ENCODE data around the gene NRDE2.

Gene NRDE2

DNA sequence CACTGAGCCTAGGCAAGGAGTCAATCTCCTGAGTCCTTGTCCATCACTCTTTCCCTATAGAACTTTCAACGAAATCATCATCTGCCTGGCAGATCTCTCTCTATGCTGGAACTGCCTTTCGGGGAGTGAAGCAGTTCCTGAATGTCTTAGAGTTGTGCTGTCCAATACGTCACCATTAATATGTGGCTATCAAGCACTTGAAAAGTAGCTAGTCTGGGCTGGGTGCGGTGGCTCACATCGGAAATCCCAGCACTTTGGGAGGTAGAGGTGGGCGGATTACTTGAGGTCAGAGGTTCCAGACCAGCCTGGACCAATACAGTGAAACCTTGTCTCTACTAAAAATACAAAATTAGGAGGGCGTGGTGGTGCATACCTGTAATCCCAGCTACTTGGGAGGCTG, 35.1 kb downstream of the NRDE2 start:
- no peak for DNase-seq (ENCODE audit: low read depth in 3 of 3, low spot score in 1 of 3)

DNA sequence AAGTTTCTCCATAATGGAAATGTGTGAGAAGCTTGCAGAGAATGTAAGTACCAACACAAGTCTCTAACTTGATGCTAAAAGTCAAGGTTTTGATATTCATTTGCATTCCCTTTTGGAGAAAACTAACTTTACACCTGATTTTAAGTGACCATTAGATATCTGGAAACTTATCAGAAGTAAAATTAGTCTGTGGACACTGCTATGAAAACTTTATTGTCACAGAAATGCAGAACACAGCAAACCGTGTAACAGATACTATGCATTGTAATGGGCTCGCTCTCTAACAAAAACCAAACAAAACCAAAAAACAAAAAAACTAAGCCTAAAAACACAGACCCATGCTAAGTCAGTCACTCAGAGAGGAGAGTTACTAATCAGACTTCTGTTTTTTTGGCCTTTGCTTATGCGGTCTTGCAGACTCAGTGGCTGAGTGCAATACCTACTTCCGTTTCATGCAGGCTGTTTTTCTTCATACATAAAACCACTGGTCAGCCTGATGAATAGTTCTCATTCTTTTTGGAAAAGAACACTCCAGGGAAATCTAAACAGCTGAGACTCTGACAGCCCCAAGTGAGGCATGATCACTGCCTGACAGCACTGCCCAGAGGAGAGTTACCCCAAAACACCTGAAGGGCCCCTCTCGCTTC, 35.7 kb downstream of the NRDE2 start:
- no peak for DNase-seq (ENCODE audit: low read depth in 3 of 3, low spot score in 1 of 3)

- DNase-seq (ENCODE audit: low read depth in 3 of 3, low spot score in 1 of 3), result no peak
Observed at GRCh38 chr14:90294872-90295271, 36.9 kb downstream of the NRDE2 start.

DNA sequence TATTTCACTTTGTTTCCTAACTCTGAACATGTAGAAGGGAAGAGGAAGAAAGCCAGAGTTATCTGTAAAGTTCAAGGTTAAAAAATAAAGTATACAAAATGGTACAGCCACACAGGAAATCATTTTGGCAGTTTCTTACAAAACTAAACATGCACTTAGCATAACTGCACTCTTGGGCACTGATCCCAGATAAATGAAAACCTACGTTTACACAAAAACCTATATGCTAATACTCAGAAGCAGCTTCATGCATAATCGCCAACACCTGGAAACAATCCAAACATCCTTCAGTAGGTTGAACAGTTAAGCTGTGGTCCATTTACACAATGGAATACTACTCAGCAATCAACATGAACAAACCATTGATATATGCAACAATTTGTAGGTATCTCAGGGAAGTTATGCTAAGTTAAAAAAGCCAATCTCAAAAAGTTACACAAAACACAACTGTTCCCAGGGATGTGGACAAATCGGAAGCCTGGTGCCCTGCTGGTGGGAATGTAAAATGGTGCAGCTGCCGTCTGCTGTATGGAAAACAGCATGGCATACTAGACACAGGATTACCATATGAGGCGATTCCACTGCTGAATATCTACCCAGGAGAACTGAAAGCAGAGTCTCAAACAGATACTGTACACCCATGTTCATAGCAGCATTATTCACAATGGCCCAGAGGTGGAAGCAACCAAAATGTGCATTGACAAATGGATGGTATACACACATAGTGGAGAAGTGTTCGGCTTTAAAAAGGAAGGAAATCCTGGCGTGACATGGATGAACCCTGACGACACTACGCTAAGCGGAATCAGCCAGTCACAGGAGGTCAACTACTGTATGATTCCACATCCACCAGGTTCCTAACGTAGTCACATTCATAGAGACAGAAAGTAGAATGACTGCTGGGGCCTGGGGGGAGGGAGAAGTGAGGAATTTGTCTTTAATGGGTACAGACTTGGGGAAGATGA, 37.7 kb downstream of the NRDE2 start:
- DNase-seq (ENCODE audit: low read depth in 3 of 3, low spot score in 1 of 3), result no peak

- no peak for DNase-seq (ENCODE audit: low read depth in 3 of 3, low spot score in 1 of 3)
Observed at GRCh38 chr14:90291699-90292098, 40.0 kb downstream of the NRDE2 start.

GRCh38 chr14:90290337-90291011, 41.3 kb downstream of the NRDE2 start:
- no peak for DNase-seq (ENCODE audit: low read depth in 3 of 3, low spot score in 1 of 3)

DNA sequence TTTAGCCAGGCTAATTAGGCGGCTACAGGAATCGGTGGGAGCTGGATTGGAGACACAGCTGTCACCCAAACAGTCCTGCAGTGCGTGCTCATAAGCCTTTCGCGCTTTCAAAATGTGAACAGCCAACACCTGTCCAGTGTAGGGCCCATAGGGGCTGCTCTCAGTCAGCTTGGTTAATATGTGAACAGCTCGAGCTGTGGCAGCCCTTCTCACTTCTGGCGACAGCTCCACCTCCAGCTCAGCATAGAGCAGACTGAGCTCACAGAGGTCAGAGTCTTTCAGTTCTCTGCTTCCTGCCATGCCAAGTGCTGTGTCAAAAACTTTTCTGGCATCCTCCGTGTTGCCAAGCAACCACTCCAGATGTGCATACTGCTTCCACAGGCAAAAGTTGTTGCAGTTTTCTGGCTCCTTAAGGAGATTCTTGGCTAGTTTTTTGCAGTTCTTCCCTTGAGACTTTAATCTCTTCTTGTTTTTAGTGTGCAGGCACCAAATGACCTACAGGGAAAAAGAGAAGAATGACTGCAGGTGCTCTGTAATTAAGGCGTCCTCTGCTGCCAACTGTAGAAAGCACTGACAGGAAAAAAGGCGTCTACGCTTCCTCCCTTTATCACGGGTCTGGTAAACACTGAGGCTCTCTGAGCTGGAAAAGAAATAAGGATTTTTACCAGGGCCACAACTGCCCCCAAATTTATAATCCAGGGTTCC, 42.9 kb downstream of the NRDE2 start:
- no peak for DNase-seq (ENCODE audit: low read depth in 3 of 3, low spot score in 1 of 3)

GRCh38 chr14:90287791-90288190, 44.0 kb downstream of the NRDE2 start:
- no peak for DNase-seq (ENCODE audit: low read depth in 3 of 3, low spot score in 1 of 3)

DNA sequence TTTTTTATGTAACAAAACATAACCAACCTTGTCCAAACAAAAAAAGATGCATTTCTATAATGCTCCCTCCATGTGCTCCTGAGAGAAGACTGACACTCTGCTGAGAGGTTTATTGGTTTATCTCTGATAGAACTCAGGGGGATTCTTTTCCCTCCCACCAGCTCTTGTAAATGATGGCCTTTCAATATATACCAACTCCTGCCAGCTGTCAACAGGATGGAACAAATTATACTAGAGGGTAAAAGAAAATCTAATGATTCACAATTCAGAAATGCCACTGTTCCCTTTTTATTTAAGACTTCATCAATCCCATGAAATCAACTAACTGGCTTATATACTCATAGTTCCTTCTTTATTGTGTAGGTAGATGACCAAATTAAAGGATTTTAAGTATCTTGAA, 50.0 kb downstream of the NRDE2 start:
- no peak for DNase-seq (ENCODE audit: low read depth in 3 of 3, low spot score in 1 of 3)

GRCh38 chr14:90281261-90281660, 50.5 kb downstream of the NRDE2 start:
- DNase-seq (ENCODE audit: low read depth in 3 of 3, low spot score in 1 of 3), result no peak

GRCh38 chr14:90280096-90280495, 51.6 kb downstream of the NRDE2 start:
- no peak for DNase-seq (ENCODE audit: low read depth in 3 of 3, low spot score in 1 of 3)

DNA sequence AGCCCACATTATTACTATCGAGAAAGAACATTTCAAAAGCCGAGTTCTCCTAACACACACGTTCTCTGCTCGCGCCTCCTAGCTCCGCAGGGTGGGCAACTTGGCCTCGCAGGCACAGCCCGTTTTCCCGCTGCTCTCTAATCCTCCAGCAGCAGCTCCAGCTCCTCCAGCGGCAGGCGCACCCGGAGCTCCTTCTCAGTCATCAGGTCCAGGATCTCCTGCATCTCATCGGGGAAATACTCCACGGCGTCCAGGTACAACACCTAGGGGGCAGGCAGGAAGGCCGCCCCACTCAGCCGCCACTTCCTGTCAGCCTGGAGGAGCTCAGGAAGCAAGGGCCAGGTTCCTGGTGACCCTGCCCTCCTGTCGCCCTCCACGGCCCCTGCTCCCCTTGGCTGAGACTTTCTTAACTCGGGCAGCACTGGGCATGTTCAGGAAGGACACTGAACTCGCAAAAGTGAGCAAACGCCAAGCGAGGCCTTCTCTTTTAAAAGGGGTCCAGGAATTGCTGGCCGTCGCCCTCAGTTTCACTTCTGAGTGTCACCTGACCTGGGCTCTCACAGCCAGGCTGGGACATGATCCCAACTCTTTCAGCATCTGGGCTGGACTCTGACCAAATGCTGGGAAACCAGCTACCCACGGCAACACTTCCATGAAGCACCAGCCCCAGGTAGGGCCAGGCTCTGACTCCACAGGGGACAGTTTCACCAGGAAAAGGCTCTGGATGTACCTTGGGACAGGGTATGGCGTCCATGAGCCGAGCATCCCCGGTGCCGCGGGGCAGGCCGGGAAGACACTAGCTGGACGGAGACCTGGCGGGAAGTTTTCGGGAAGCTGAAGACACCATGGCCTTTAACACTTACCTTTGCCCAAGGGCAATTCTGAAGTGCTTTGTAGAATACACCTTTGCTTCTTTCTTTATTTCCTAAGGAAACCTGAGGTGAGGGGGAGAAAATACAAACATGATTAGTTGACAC, 53.3 kb downstream of the NRDE2 start:
- DNase-seq (ENCODE audit: low read depth in 3 of 3, low spot score in 1 of 3), result no peak

DNA sequence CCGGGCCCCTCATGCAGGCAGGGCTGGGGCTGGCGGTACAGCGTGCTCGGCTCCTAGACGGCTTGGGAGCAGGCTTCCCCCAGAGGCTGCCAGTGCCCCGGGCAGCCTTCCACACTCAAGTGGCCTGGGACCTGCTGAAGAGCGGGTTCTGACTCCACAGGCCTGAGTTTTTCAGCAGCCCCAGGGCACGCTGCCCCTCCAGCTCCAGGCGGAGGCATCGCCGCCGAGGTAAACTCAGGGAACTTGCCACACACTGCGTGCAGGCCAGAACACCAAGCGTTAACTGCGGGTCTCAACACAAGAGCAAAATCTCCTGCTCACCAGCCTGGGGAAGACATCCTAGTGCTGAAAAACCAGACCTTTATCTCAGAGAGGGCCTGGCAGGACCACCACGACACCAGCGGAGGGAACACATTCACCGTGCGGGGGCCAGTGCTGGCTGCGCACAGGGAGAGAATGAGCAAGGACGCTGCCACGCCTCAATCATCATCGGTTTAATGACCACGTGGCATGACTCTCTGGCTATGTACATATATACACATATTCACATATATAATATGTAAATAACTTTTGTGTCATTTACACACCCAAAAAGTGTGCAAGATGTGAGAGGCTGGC, 54.1 kb downstream of the NRDE2 start:
- no peak for DNase-seq (ENCODE audit: low read depth in 3 of 3, low spot score in 1 of 3)

DNA sequence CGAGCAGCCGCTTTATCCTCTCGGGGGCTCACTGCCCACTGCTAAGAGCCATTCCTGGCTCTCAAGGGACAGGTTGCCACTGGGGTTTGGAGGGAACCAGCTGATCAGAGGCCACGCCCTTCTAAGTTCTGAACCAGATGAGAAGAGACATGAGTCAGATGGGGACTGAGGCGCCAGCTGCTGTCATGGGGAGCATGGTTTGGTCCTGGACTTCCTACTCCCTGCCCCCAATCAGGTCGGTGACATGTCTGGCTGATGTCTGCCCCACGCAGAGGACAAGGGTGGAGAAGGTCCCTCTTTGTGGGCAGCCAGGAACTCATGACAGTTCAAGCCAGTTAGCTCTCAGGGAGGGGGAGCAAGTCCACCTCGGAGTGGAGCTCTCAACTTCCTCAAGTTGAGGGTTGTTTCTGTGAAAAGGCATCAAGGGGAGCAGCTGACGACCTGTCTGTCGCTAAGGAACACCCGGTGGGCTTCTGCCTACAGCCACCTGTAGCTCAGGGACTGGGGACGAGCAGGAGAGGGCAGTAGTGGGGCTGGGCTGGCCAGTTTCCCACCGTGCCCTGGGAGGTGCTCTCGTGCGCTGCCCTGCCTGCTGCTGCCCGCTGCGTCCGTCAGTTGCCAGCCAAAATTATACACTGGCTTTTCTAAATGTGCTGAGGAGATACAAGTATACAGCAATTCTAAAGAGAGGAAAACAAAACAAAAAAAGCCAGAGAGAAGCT, 54.9 kb downstream of the NRDE2 start:
- DNase-seq (ENCODE audit: low read depth in 3 of 3, low spot score in 1 of 3), result no peak

- no peak for DNase-seq (ENCODE audit: low read depth in 3 of 3, low spot score in 1 of 3)
Observed at GRCh38 chr14:90275820-90276219, 55.9 kb downstream of the NRDE2 start.

- no peak for DNase-seq (ENCODE audit: low read depth in 3 of 3, low spot score in 1 of 3)
Observed at GRCh38 chr14:90275458-90275814, 56.3 kb downstream of the NRDE2 start.

GRCh38 chr14:90274808-90275457, 56.8 kb downstream of the NRDE2 start:
- no peak for DNase-seq (ENCODE audit: low read depth in 3 of 3, low spot score in 1 of 3)

DNA sequence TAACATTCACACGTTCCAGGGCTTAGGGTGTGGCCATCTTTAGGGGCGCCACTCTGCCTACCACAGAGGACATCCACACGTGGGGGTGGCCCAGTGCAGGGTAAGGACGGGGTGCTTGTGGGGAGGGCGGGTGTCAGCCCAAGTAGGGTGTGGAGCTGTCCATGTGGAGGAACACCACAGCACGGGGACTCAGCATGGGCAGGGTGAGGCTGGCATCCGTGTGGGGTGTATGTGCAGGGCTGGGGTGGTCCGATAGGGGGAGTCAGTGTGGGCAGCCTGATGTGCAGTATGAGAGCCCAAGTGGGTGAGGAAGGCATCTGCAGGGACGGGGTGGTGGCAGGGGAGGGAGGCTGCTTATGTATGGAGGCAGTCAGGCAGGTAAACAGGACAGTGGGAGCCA, 57.7 kb downstream of the NRDE2 start:
- no peak for DNase-seq (ENCODE audit: low read depth in 3 of 3, low spot score in 1 of 3)

GRCh38 chr14:90273532-90273931, 58.2 kb downstream of the NRDE2 start:
- no peak for DNase-seq (ENCODE audit: low read depth in 3 of 3, low spot score in 1 of 3)
